ENCODE measurements around the gene LSAMP.

DNA sequence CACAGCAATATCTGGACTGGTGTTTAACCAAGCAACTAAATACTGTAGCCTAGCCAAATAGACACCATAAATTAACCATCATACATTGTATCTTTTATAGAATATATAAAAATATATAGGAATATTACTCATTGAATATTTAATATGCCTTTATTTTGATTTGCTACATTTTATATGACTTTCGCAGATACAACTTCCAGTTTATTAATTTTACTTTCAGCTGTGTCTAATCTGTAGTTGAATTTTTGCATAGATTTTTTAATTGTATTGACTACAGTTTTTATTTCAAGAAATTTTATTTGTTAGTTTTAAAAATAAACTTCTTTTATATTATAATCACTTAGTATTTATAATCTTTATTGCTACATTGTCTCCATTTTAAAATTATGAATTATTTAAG, 299.7 kb downstream of the LSAMP start:
- TF ChIP-seq EZH2 (IDR thresholded peaks at IDR 0.05; ENCODE audit: low read length, unreplicated experiment) (no peak), CTCF (conservative IDR thresholded peaks at IDR 0.05; ENCODE audit: low read depth, low read length) (no peak), EZH2phosphoT487 (IDR thresholded peaks at IDR 0.05; ENCODE audit: borderline replicate concordance, low read length) (no peak)

All from PC-3 (cell line).